DOHH2 (cell line): ENCODE measurements around the gene SLC1A5.

Source experiments
- H3F3A ChIP-seq: fragments of 200-600 bp; sonication (generic), shearing (Covaris generic); 2 replicates; pipeline ENCODE4 v1.6.0; 2016; ENCODE audit warnings: antibody characterized with exemption, mild to moderate bottlenecking; ENCODE audit not compliant: control insufficient read depth, insufficient read depth
- H3K27ac ChIP-seq: fragments of 200-600 bp; sonication (generic); 2 replicates; pipeline ENCODE4 v1.5.1; 2014; ENCODE audit warnings: low read depth, mild to moderate bottlenecking, low read length, moderate library complexity
- H3K27me3 ChIP-seq: fragments of 200-600 bp; sonication (generic); 2 replicates; pipeline ENCODE4 v1.6.1; 2014; ENCODE audit warnings: mild to moderate bottlenecking, low read length, mixed read lengths; ENCODE audit not compliant: control insufficient read depth
- H3K36me3 ChIP-seq: fragments of 200-600 bp; sonication (generic); 2 replicates; pipeline ENCODE4 v1.6.1; 2014; ENCODE audit warnings: mild to moderate bottlenecking, low read length, moderate library complexity, mixed read lengths; ENCODE audit not compliant: control insufficient read depth
- H3K4me1 ChIP-seq: fragments of 200-600 bp; sonication (generic); 2 replicates; pipeline ENCODE4 v1.6.1; 2014; ENCODE audit warnings: mild to moderate bottlenecking, low read length, mixed read lengths; ENCODE audit not compliant: control insufficient read depth
- H3K4me2 ChIP-seq: fragments of 200-600 bp; sonication (generic); 2 replicates; pipeline ENCODE4 v1.6.0; 2014; ENCODE audit warnings: mild to moderate bottlenecking, low read length, moderate library complexity
- H3K4me3 ChIP-seq: fragments of 200-600 bp; sonication (generic); 2 replicates; pipeline ENCODE4 v1.5.1; 2014; ENCODE audit warnings: mild to moderate bottlenecking, low read length, mixed read lengths
- H3K79me2 ChIP-seq: fragments of 200-600 bp; sonication (generic); 2 replicates; pipeline ENCODE4 v1.6.1; 2014; ENCODE audit warnings: mild to moderate bottlenecking, low read length, mixed read lengths; ENCODE audit not compliant: control insufficient read depth
- H3K9me2 ChIP-seq: fragments of 200-600 bp; sonication (generic); replicated peaks from 2 replicates; pipeline ENCODE4 v1.6.1; 2014; ENCODE audit warnings: mild to moderate bottlenecking, low read length, mixed read lengths; ENCODE audit not compliant: control insufficient read depth
- H3K9me3 ChIP-seq: fragments of 200-600 bp; sonication (generic); 2 replicates; pipeline ENCODE4 v1.6.1; 2014; ENCODE audit warnings: antibody characterized with exemption, low read length, mixed read lengths; ENCODE audit not compliant: control insufficient read depth, insufficient read depth
- H4K20me1 ChIP-seq: fragments of 200-600 bp; sonication (generic); 2 replicates; pipeline ENCODE4 v1.6.0; 2014; ENCODE audit warnings: low read depth, mild to moderate bottlenecking, antibody characterized with exemption, low read length, moderate library complexity; ENCODE audit not compliant: control insufficient read depth, insufficient read depth
- EZH2phosphoT487 ChIP-seq: fragments of 200-600 bp; sonication (generic); IDR thresholded peaks from 2 replicates; pipeline ENCODE4 v1.6.1; 2017; ENCODE audit warnings: borderline replicate concordance, mild to moderate bottlenecking, antibody characterized with exemption, low read length, moderate library complexity, mixed read lengths
- TF ChIP-seq, protein P1 (sequence below): fragments of 200-600 bp; sonication (generic); IDR thresholded peaks from one replicate; pipeline ENCODE4 v1.5.1; 2014; ENCODE audit warnings: antibody characterized with exemption, mild to moderate bottlenecking, low read depth, low read length; ENCODE audit not compliant: poor library complexity, severe bottlenecking

SLC1A5 gene

GRCh38 chr19:46725036-46725820 lies 63.2 kb downstream of the SLC1A5 start:
- no peaks in the 10 kb centered on the region for H3K27me3 ChIP-seq
- no peak overlapping the region for H3K27ac ChIP-seq
- H3F3A ChIP-seq = no peaks in the 10 kb centered on the region
- H3K4me3 ChIP-seq = no peak overlapping the region
- peaks cover 23% of the 10 kb centered on the region for H3K79me2 ChIP-seq
- H3K9me3 ChIP-seq = no peaks in the 10 kb centered on the region
- peaks cover 98% of the 10 kb centered on the region for H3K36me3 ChIP-seq
- no peaks in the 10 kb centered on the region for H3K9me2 ChIP-seq
- no peak overlapping the region for H3K4me2 ChIP-seq
- H3K4me1 ChIP-seq = peaks cover 38% of the 10 kb centered on the region
- H4K20me1 ChIP-seq = peaks cover 6% of the 10 kb centered on the region; the same call in 1 of the 2 replicates
- TF ChIP-seq, protein P1, sequence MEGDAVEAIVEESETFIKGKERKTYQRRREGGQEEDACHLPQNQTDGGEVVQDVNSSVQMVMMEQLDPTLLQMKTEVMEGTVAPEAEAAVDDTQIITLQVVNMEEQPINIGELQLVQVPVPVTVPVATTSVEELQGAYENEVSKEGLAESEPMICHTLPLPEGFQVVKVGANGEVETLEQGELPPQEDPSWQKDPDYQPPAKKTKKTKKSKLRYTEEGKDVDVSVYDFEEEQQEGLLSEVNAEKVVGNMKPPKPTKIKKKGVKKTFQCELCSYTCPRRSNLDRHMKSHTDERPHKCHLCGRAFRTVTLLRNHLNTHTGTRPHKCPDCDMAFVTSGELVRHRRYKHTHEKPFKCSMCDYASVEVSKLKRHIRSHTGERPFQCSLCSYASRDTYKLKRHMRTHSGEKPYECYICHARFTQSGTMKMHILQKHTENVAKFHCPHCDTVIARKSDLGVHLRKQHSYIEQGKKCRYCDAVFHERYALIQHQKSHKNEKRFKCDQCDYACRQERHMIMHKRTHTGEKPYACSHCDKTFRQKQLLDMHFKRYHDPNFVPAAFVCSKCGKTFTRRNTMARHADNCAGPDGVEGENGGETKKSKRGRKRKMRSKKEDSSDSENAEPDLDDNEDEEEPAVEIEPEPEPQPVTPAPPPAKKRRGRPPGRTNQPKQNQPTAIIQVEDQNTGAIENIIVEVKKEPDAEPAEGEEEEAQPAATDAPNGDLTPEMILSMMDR = no peak
- no peak for TF ChIP-seq EZH2phosphoT487
